Stomach smooth muscle (tissue), 2 donors: Measurements from ENCODE around the gene KCNH1.

Experiments used
- H3K27ac ChIP-seq: one replicate; pipeline ENCODE4 v1.7.0; 2013; ENCODE audit warnings: mild to moderate bottlenecking, low read length, inconsistent platforms
- H3K27me3 ChIP-seq, 2 donors: one replicate each; pipeline ENCODE4 v1.7.0; 2013; ENCODE audit warnings: low read length in 2 of 2; ENCODE audit not compliant: insufficient read depth in 2 of 2, control insufficient read depth in 1 of 2
- H3K36me3 ChIP-seq, 2 donors: one replicate each; pipeline ENCODE4 v1.7.0; 2013; ENCODE audit warnings: low read length in 2 of 2; ENCODE audit not compliant: control insufficient read depth in 2 of 2, insufficient read depth in 2 of 2
- H3K4me1 ChIP-seq: one replicate; pipeline ENCODE4 v1.7.0; 2013; ENCODE audit warnings: low read length; ENCODE audit not compliant: control insufficient read depth, insufficient read depth
- H3K4me3 ChIP-seq, 2 donors: one replicate each; pipeline ENCODE4 v1.7.0; 2013; ENCODE audit warnings: low read length in 2 of 2
- H3K9ac ChIP-seq, 2 donors: one replicate each; pipeline ENCODE4 v1.7.0; 2013; ENCODE audit warnings: low read length in 2 of 2, mild to moderate bottlenecking in 1 of 2
- H3K9me3 ChIP-seq, 2 donors: one replicate each; pipeline ENCODE4 v1.7.0; 2013; ENCODE audit warnings: low read length in 2 of 2; ENCODE audit not compliant: control insufficient read depth in 2 of 2
- donor health status: healthy.
- donor health status: Pancreatic carcinoma.

Gene KCNH1

GRCh38 chr1:210726621-210727020 is 407.3 kb downstream of the KCNH1 start:
- H3K36me3 ChIP-seq = no peaks in the 10 kb centered on the region
- H3K4me1 ChIP-seq = no peaks in the 10 kb centered on the region
- H3K27ac ChIP-seq = no peak overlapping the region
- peaks cover 0 to 4% of the 10 kb centered on the region in 2 donors for H3K9me3 ChIP-seq
- H3K27me3 ChIP-seq = no peaks in the 10 kb centered on the region
- no peak overlapping the region for H3K4me3 ChIP-seq
- no peak overlapping the region for H3K9ac ChIP-seq

GRCh38 chr1:210724768-210725167 is 409.2 kb downstream of the KCNH1 start:
- H3K27me3 ChIP-seq = no peaks in the 10 kb centered on the region
- H3K9me3 ChIP-seq = peaks cover 0 to 4% of the 10 kb centered on the region in 2 donors
- no peak overlapping the region for H3K4me3 ChIP-seq
- H3K36me3 ChIP-seq = no peaks in the 10 kb centered on the region
- no peaks in the 10 kb centered on the region for H3K4me1 ChIP-seq
- no peak overlapping the region for H3K9ac ChIP-seq
- no peak overlapping the region for H3K27ac ChIP-seq

GRCh38 chr1:210723646-210724045 is 410.3 kb downstream of the KCNH1 start:
- no peak overlapping the region for H3K27ac ChIP-seq
- no peaks in the 10 kb centered on the region for H3K27me3 ChIP-seq
- no peak overlapping the region for H3K9ac ChIP-seq
- peaks cover 0 to 4% of the 10 kb centered on the region in 2 donors for H3K9me3 ChIP-seq
- no peaks in the 10 kb centered on the region for H3K36me3 ChIP-seq
- H3K4me1 ChIP-seq = no peaks in the 10 kb centered on the region
- no peak overlapping the region for H3K4me3 ChIP-seq

- Histone ChIP-seq H3K4me3 (no peak overlapping the region), H3K27ac (no peak overlapping the region), H3K9ac (no peak overlapping the region), H3K4me1 (no peaks in the 10 kb centered on the region), H3K36me3 (no peaks in the 10 kb centered on the region), H3K27me3 (no peaks in the 10 kb centered on the region), H3K9me3 (peaks cover 0 to 4% of the 10 kb centered on the region in 2 donors)
Observed at GRCh38 chr1:210722410-210723081, 411.4 kb downstream of the KCNH1 start.

- no peak overlapping the region for H3K27ac ChIP-seq
- no peaks in the 10 kb centered on the region for H3K4me1 ChIP-seq
- no peak overlapping the region for H3K4me3 ChIP-seq
- no peak overlapping the region for H3K9ac ChIP-seq
- no peaks in the 10 kb centered on the region for H3K36me3 ChIP-seq
- H3K9me3 ChIP-seq = no peaks in the 10 kb centered on the region
- H3K27me3 ChIP-seq = no peaks in the 10 kb centered on the region
Observed at GRCh38 chr1:210715072-210715471, 418.9 kb downstream of the KCNH1 start.

GRCh38 chr1:210711825-210712612 is 421.9 kb downstream of the KCNH1 start:
- H3K27ac ChIP-seq = no peak overlapping the region
- no peaks in the 10 kb centered on the region for H3K27me3 ChIP-seq
- H3K9ac ChIP-seq = no peak overlapping the region
- no peaks in the 10 kb centered on the region for H3K9me3 ChIP-seq
- H3K36me3 ChIP-seq = no peaks in the 10 kb centered on the region
- no peaks in the 10 kb centered on the region for H3K4me1 ChIP-seq
- no peak overlapping the region for H3K4me3 ChIP-seq

- Histone ChIP-seq H3K36me3 (no peaks in the 10 kb centered on the region), H3K4me1 (no peaks in the 10 kb centered on the region), H3K27me3 (no peaks in the 10 kb centered on the region), H3K9me3 (no peaks in the 10 kb centered on the region), H3K4me3 (no peak overlapping the region), H3K27ac (no peak overlapping the region), H3K9ac (no peak overlapping the region)
Observed at GRCh38 chr1:210709701-210710100, 424.2 kb downstream of the KCNH1 start.

GRCh38 chr1:210707300-210708240 is 426.4 kb downstream of the KCNH1 start:
- Histone ChIP-seq H3K9me3 (no peaks in the 10 kb centered on the region), H3K9ac (no peak overlapping the region), H3K4me1 (no peaks in the 10 kb centered on the region), H3K27ac (no peak overlapping the region), H3K4me3 (no peak overlapping the region), H3K36me3 (no peaks in the 10 kb centered on the region), H3K27me3 (no peaks in the 10 kb centered on the region)

GRCh38 chr1:210706246-210706645 is 427.7 kb downstream of the KCNH1 start:
- Histone ChIP-seq H3K27me3 (no peaks in the 10 kb centered on the region), H3K27ac (no peak overlapping the region), H3K4me1 (no peaks in the 10 kb centered on the region), H3K36me3 (no peaks in the 10 kb centered on the region), H3K4me3 (no peak overlapping the region), H3K9ac (no peak overlapping the region), H3K9me3 (no peaks in the 10 kb centered on the region)

GRCh38 chr1:210705086-210705485 is 428.9 kb downstream of the KCNH1 start:
- Histone ChIP-seq H3K9ac (no peak overlapping the region), H3K4me1 (no peaks in the 10 kb centered on the region), H3K4me3 (no peak overlapping the region), H3K27me3 (no peaks in the 10 kb centered on the region), H3K27ac (no peak overlapping the region), H3K9me3 (no peaks in the 10 kb centered on the region), H3K36me3 (no peaks in the 10 kb centered on the region)
